Testis (tissue), 2 donors: Measurements from ENCODE around the gene HDHD5.

Source experiments
- CTCF ChIP-seq, 3 experiments: fragments of 450-650 bp in 2 of 3; fragments of 200-600 bp in 1 of 3; sonication (generic) in 1 of 3; IDR thresholded peaks; one replicate each; pipeline ENCODE4 v1.5.1; 2016 to 2019; ENCODE audit warnings: antibody characterized with exemption in 3 of 3, mild to moderate bottlenecking in 2 of 3, moderate library complexity in 1 of 3
- POLR2A ChIP-seq: fragments of 450-650 bp; IDR thresholded peaks from one replicate; pipeline ENCODE4 v1.6.1; 2017; ENCODE audit warnings: antibody characterized with exemption, mild to moderate bottlenecking, moderate library complexity

- no peak for TF ChIP-seq CTCF (IDR thresholded peaks at IDR 0.05)
- TF ChIP-seq POLR2A = no peak
These were observed 46.5 kb downstream of the HDHD5 start for GRCh38 chr22:17112491-17113042.
